ENCODE measurements around the gene CDSN. TPM values are rescaled to one million over a fixed set of nuclear protein-coding genes. Genes with fewer than 3 reads are reported as not detected.

The CDSN gene
- polyA plus RNA-seq, 2 of the 4 experiments (the other 2 are of a cell fraction) = not detected

GRCh38 chr6:31107052-31107451 is 13.2 kb downstream of the CDSN start (continued):
- no peak for TF ChIP-seq RCOR1 (IDR thresholded peaks at IDR 0.05; ENCODE audit: low read depth, low read length)
- TF ChIP-seq FOSB (CRISPR knock-in tag; IDR thresholded peaks at IDR 0.05) = no peak
- no peak for TF ChIP-seq FOSL2 (IDR thresholded peaks at IDR 0.05)
- TF ChIP-seq FOSL2 (CRISPR knock-in tag; IDR thresholded peaks at IDR 0.05) = no peak
- no peak for TF ChIP-seq RAD21 (conservative IDR thresholded peaks at IDR 0.05 in 1 of 2, IDR thresholded peaks at IDR 0.05 in 1 of 2)
- no peak for TF ChIP-seq EHF (CRISPR knock-in tag; IDR thresholded peaks at IDR 0.05)
- no peak for TF ChIP-seq RFX5 (IDR thresholded peaks at IDR 0.05)
- no peak for TF ChIP-seq EHMT2 (IDR thresholded peaks at IDR 0.05; ENCODE audit: low read depth)
- no peak for TF ChIP-seq ZNF302 (CRISPR knock-in tag; IDR thresholded peaks at IDR 0.05)
- no peak for TF ChIP-seq KDM1A (IDR thresholded peaks at IDR 0.05; ENCODE audit: low read depth)
- TF ChIP-seq CHD2 (IDR thresholded peaks at IDR 0.05; ENCODE audit: low read length, partially characterized antibody) = no peak

- CTCF ChIA-PET = interaction anchor here (1.1 to 5.2 kb wide), 7 partner anchors 10 to 189 kb away, joined by 3 to 23 read pairs (median 5); partner anchors contain the start of gene VARS2
- 80% methylated on average over 2 of the region's 2 CpGs for WGBS (ENCODE audit: missing lambda C conversion rate)
- Histone ChIP-seq H3K9me3 (no peaks in the 10 kb centered on the region), H3K4me2 (no peak overlapping the region), H3K4me3 (no peak overlapping the region), H3K27ac (no peak overlapping the region), H3K4me1 (no peaks in the 10 kb centered on the region)
- POLR2A ChIA-PET = no interaction called here
- no peak for DNase-seq (ENCODE audit: low read depth in 1 of 2, low spot score in 1 of 2)
- ATAC-seq = no peak
- no peak for FAIRE-seq
- TF ChIP-seq PBX3 (IDR thresholded peaks at IDR 0.05) (no peak), ZSCAN20 (CRISPR knock-in tag; IDR thresholded peaks at IDR 0.05) (no peak), KDM1A (IDR thresholded peaks at IDR 0.05; ENCODE audit: low read depth) (no peak), ZC3H11A (IDR thresholded peaks at IDR 0.05) (no peak), MYC (IDR thresholded peaks at IDR 0.05; ENCODE audit: borderline replicate concordance, low read length) (no peak), USF2 (IDR thresholded peaks at IDR 0.05) (no peak), FOSL2 (IDR thresholded peaks at IDR 0.05) (no peak), FOSL2 (CRISPR knock-in tag; IDR thresholded peaks at IDR 0.05) (no peak), ZFP36 (IDR thresholded peaks at IDR 0.05; ENCODE audit: borderline replicate concordance, partially characterized antibody) (no peak), CBX2 (IDR thresholded peaks at IDR 0.05; ENCODE audit: borderline replicate concordance, low read depth) (no peak), MAFK (IDR thresholded peaks at IDR 0.05; ENCODE audit: partially characterized antibody) (no peak), ESRRA (IDR thresholded peaks at IDR 0.05; ENCODE audit: borderline replicate concordance, low read length) (no peak), GATA3 (IDR thresholded peaks at IDR 0.05; ENCODE audit: borderline replicate concordance) (no peak), HES2 (IDR thresholded peaks at IDR 0.05) (no peak), CHD4 (IDR thresholded peaks at IDR 0.05; ENCODE audit: borderline replicate concordance) (no peak), CHD2 (IDR thresholded peaks at IDR 0.05; ENCODE audit: low read length, partially characterized antibody) (no peak), CBX8 (IDR thresholded peaks at IDR 0.05) (no peak), NFE2L2 (conservative IDR thresholded peaks at IDR 0.05; ENCODE audit: low read length) (no peak), CTCF (IDR thresholded peaks at IDR 0.05) (no peak), RFX5 (IDR thresholded peaks at IDR 0.05) (no peak), JUN (IDR thresholded peaks at IDR 0.05) (no peak)
These were observed 17.1 kb downstream of the CDSN start for GRCh38 chr6:31103136-31103535.

Measured in A549 (cell line).